ENCODE measurements around the gene ZNF175. TPM values are rescaled to one million over a fixed set of nuclear protein-coding genes. Genes with fewer than 3 reads are reported as not detected.

The ZNF175 gene
- polyA plus RNA-seq, 1 of the 3 experiments (the other 2 are of a cell fraction), result 3.1 TPM

- no peak for DNase-seq
- Histone ChIP-seq H3K4me1 (ENCODE audit: control insufficient read depth in 1 of 2, insufficient read depth in 2 of 2, low read depth in 1 of 2, low read length in 1 of 2) (no peaks in the 10 kb centered on the region), H3K36me3 (replicated peaks in 1 of 2; ENCODE audit: control insufficient read depth in 1 of 2, insufficient read depth in 2 of 2, low read length in 1 of 2) (no peaks in the 10 kb centered on the region), H3K9me3 (no peaks in the 10 kb centered on the region), H2AFZ (ENCODE audit: low read depth) (no peak overlapping the region), H3K9ac (no peak overlapping the region), H3K79me2 (ENCODE audit: insufficient read depth) (no peaks in the 10 kb centered on the region), H3K27me3 (ENCODE audit: insufficient read depth) (peaks cover 36% of the 10 kb centered on the region), H3K27ac (ENCODE audit: low read depth in 2 of 2, low read length in 1 of 2) (no peak overlapping the region), H3K9me2 (no peaks in the 10 kb centered on the region), H3F3A (replicated peaks; ENCODE audit: insufficient read depth) (no peaks in the 10 kb centered on the region), H3K4me2 (no peak overlapping the region), H4K20me1 (ENCODE audit: insufficient read depth) (no peaks in the 10 kb centered on the region), H3K4me3 (ENCODE audit: low read depth in 2 of 2, low read length in 1 of 2) (no peak overlapping the region)
- TF ChIP-seq RCOR1 (IDR thresholded peaks at IDR 0.05; ENCODE audit: low read length) (no peak), MAX (IDR thresholded peaks at IDR 0.05; ENCODE audit: low read depth) (no peak), JUND (IDR thresholded peaks at IDR 0.05) (no peak), PBX3 (IDR thresholded peaks at IDR 0.05) (no peak), RAD21 (IDR thresholded peaks at IDR 0.05; ENCODE audit: low read length) (no peak), EP300 (IDR thresholded peaks at IDR 0.05; ENCODE audit: borderline replicate concordance in 1 of 2, low read depth in 1 of 2, low read length in 1 of 2) (no peak)
- TF ChIP-seq, protein P1, sequence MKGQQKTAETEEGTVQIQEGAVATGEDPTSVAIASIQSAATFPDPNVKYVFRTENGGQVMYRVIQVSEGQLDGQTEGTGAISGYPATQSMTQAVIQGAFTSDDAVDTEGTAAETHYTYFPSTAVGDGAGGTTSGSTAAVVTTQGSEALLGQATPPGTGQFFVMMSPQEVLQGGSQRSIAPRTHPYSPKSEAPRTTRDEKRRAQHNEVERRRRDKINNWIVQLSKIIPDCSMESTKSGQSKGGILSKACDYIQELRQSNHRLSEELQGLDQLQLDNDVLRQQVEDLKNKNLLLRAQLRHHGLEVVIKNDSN (IDR thresholded peaks at IDR 0.05; ENCODE audit: borderline replicate concordance, low read depth), result no peak
- TF ChIP-seq, protein P2, sequence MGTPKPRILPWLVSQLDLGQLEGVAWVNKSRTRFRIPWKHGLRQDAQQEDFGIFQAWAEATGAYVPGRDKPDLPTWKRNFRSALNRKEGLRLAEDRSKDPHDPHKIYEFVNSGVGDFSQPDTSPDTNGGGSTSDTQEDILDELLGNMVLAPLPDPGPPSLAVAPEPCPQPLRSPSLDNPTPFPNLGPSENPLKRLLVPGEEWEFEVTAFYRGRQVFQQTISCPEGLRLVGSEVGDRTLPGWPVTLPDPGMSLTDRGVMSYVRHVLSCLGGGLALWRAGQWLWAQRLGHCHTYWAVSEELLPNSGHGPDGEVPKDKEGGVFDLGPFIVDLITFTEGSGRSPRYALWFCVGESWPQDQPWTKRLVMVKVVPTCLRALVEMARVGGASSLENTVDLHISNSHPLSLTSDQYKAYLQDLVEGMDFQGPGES (IDR thresholded peaks at IDR 0.05; ENCODE audit: low read depth, low read length), result no peak
- CTCF ChIA-PET, result interaction anchor here (1.2 to 1.8 kb wide), 2 partner anchors 15 to 18 kb away, joined by 4 to 5 read pairs; no protein-coding TSS in a partner anchor
- POLR2A ChIA-PET, result no interaction called here
- WGBS (ENCODE audit: low lambda C conversion rate), result 0% methylated on average over 1 of the region's 8 CpGs
These were observed 40.5 kb upstream of the ZNF175 start for GRCh38 chr19:51530616-51531015.

DNA sequence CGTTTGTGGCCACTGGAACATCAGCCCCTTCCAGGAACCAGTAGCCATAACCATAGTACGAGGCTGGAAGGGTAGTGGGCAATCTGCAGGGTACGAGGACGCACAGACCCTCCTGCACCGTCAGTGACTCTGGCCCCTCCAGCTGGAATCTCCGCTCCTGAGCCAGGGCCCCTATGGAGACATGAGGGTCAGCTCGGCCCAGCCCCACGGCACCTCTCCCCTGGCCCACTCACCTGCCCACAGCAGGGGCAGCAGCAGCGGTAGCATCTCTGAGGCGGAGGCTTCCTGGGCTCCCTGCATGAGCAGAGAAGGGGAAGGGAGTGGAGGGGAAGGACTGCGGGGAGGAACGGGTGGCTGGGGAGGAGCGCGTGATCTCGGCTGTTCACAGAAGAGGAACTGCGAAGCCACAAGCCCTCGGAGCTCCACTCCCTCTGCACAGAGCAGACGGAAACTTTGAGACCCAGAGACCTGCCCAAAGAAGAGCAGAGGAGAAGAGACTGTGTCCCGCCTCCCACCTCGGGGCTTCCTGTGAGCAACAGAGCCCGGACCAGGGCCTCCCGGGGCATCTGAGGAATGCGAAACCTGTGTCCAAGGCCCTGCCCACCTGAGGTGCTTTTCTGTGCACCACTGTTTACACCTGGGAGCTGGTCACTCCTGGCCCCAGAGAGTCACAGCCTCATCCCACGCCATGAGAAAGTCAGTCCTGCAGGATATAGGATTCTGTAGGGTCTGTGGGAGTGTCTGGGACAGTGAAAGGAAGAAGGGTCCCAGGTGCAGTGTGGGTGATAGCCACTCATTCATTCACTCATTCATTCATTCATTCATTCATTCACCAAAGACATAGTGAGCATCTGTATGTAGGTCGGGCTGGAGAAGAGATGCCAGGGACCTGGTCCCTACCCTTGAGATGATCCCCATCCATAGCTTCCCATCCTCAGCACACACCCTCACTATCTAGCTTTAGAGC, 39.5 kb upstream of the ZNF175 start, which contains the start of gene SIGLEC6:
SIGLEC6 (minus strand) TSS at position 322 of the 967 bp plus-strand sequence; CDS start at position 300, 22 bp downstream.
- no peak within 1 kb of the TSS for H3K9ac ChIP-seq
- DNase-seq, result no peak
- H3K4me2 ChIP-seq, result no peak within 1 kb of the TSS
- H3K27ac ChIP-seq (ENCODE audit: low read depth in 2 of 2, low read length in 1 of 2), result no peak within 1 kb of the TSS
- H3K9me2 ChIP-seq, result no peaks in the 10 kb centered on the region
- no peaks in the 10 kb centered on the region for H4K20me1 ChIP-seq (ENCODE audit: insufficient read depth)
- peaks cover 36% of the 10 kb centered on the region for H3K27me3 ChIP-seq (ENCODE audit: insufficient read depth)
- no peaks in the 10 kb centered on the region for H3K79me2 ChIP-seq (ENCODE audit: insufficient read depth)
- no peaks in the 10 kb centered on the region for H3F3A ChIP-seq (replicated peaks; ENCODE audit: insufficient read depth)
- CTCF ChIA-PET, result interaction anchor here (1.1 kb wide), 1 partner anchor 59 kb away, joined by 3 read pairs; no protein-coding TSS in a partner anchor
- no peak within 1 kb of the TSS for H2AFZ ChIP-seq (ENCODE audit: low read depth)
- no peaks in the 10 kb centered on the region for H3K4me1 ChIP-seq (ENCODE audit: control insufficient read depth in 1 of 2, insufficient read depth in 2 of 2, low read depth in 1 of 2, low read length in 1 of 2)
- TF ChIP-seq SMC3 (IDR thresholded peaks at IDR 0.05; ENCODE audit: low read depth, low read length), result no peak
- no peak for TF ChIP-seq FOSL2 (IDR thresholded peaks at IDR 0.05; ENCODE audit: borderline replicate concordance, low read depth)
- no peak for TF ChIP-seq MAX (IDR thresholded peaks at IDR 0.05; ENCODE audit: low read depth)
- no peak for TF ChIP-seq JUND (IDR thresholded peaks at IDR 0.05)
- no peak for TF ChIP-seq ELF1 (IDR thresholded peaks at IDR 0.05)
- TF ChIP-seq, protein P2 (IDR thresholded peaks at IDR 0.05; ENCODE audit: low read depth, low read length), result no peak
- TF ChIP-seq GATA2 (CRISPR knock-in tag; IDR thresholded peaks at IDR 0.05), result no peak
- TF ChIP-seq NRF1 (IDR thresholded peaks at IDR 0.05; ENCODE audit: low read depth, low read length), result no peak
- TF ChIP-seq, protein P1 (IDR thresholded peaks at IDR 0.05; ENCODE audit: borderline replicate concordance, low read depth), result no peak
- TF ChIP-seq TEAD4 (IDR thresholded peaks at IDR 0.05; ENCODE audit: borderline replicate concordance, insufficient read depth), result no peak
- no peak for TF ChIP-seq GABPA (IDR thresholded peaks at IDR 0.05; ENCODE audit: low read depth)
- TF ChIP-seq SIN3A (IDR thresholded peaks at IDR 0.05; ENCODE audit: borderline replicate concordance, low read depth, low read length), result no peak
- no peak for TF ChIP-seq TAF1 (IDR thresholded peaks at IDR 0.05; ENCODE audit: borderline replicate concordance, low read depth, low read length)
- TF ChIP-seq PBX3 (IDR thresholded peaks at IDR 0.05), result no peak
- no peak for TF ChIP-seq YY1 (IDR thresholded peaks at IDR 0.05; ENCODE audit: low read depth)
- no peaks in the 10 kb centered on the region for H3K36me3 ChIP-seq (replicated peaks in 1 of 2; ENCODE audit: control insufficient read depth in 1 of 2, insufficient read depth in 2 of 2, low read length in 1 of 2)
- POLR2A ChIA-PET, result no interaction called here
- H3K9me3 ChIP-seq, result no peaks in the 10 kb centered on the region
- H3K4me3 ChIP-seq (ENCODE audit: low read depth in 2 of 2, low read length in 1 of 2), result no peak within 1 kb of the TSS
- 1% methylated on average over 22 of the region's 25 CpGs for WGBS (ENCODE audit: low lambda C conversion rate)

Data from SK-N-SH (cell line).